ENCODE data around the gene RANBP17.

DNA sequence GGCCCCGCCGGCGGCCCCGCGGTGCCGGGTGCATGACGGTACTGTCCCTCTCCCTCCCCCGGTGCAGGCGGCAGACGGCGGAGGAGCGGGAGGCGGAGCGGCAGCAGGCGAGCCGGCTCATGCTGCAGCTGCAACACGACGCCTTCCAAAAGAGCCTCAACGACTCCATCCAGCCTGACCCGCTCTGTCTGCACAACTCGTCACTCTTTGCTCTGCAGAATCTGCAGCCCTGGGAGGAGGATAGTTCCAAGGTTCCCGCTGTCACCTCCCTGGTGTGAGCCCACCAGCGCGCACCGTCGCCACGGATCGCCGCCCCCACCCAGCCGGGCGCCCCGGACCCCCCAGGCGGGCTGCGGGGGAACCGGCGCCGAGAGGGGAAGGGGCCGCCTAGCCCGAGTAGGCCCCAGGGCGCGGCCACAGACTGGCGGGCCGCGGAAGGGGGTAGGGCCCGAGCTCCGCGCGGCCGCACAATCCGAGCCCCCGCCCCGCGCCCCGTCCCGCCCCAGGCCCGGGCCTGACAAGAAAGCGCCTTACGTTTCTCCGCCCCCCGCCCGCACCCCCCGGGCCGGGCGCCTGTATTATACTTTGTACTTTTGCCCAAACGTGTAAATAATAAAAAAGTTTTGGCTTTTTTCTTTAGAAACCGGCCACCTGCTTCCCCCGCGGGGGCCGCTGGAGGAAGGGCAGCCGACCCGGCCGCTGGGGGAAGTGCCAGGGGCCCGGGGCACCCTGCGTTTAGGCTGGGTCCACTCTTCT, 449.7 kb downstream of the RANBP17 start:
- TF ChIP-seq CTCF (IDR thresholded peaks at IDR 0.05; ENCODE audit: poor library complexity, severe bottlenecking) (no peak), EZH2 (IDR thresholded peaks at IDR 0.05; ENCODE audit: borderline replicate concordance, insufficient read depth, low read length, poor library complexity, severe bottlenecking) (no peak)
